Karpas-422 (cell line): ENCODE measurements around the gene TTC33. TPM values are rescaled to one million over a fixed set of nuclear protein-coding genes. Genes with fewer than 3 reads are reported as not detected.
"Not testable (repeated sequence)": the region's sequence is repeated elsewhere in the genome, so short reads cannot be mapped to it uniquely, and the experiment has no call there.

Source experiments
- DNase-seq: peaks from one replicate; pipeline ENCODE4 v3.0.0-alpha.2; 2015
- H2AFZ ChIP-seq: fragments of 200-600 bp; sonication (generic); 2 replicates; pipeline ENCODE4 v1.6.1; 2014; ENCODE audit warnings: antibody characterized with exemption, low read length, mixed read lengths
- H3K27ac ChIP-seq: fragments of 200-600 bp; sonication (generic); 2 replicates; pipeline ENCODE4 v1.5.1; 2014; ENCODE audit warnings: mild to moderate bottlenecking, low read length, moderate library complexity
- H3K27me3 ChIP-seq: fragments of 200-600 bp; sonication (generic); 2 replicates; pipeline ENCODE4 v1.6.1; 2014; ENCODE audit warnings: low read length, mixed read lengths
- H3K36me3 ChIP-seq: fragments of 200-600 bp; sonication (generic); 2 replicates; pipeline ENCODE4 v1.6.1; 2014; ENCODE audit warnings: low read length, mixed read lengths; ENCODE audit not compliant: insufficient read depth
- H3K4me1 ChIP-seq: fragments of 200-600 bp; sonication (generic); 2 replicates; pipeline ENCODE4 v1.6.1; 2014; ENCODE audit warnings: mild to moderate bottlenecking, low read length, mixed read lengths
- H3K4me2 ChIP-seq: fragments of 200-600 bp; sonication (generic); 2 replicates; pipeline ENCODE4 v1.6.1; 2014; ENCODE audit warnings: low read length, low read depth, mild to moderate bottlenecking; ENCODE audit not compliant: poor library complexity, severe bottlenecking
- H3K4me3 ChIP-seq: fragments of 200-600 bp; sonication (generic); 2 replicates; pipeline ENCODE4 v1.5.1; 2014; ENCODE audit warnings: mild to moderate bottlenecking, antibody characterized with exemption, low read length, mixed read lengths
- H3K79me2 ChIP-seq: fragments of 200-600 bp; sonication (generic); 2 replicates; pipeline ENCODE4 v1.6.1; 2014; ENCODE audit warnings: mild to moderate bottlenecking, low read length, mixed read lengths
- H3K9ac ChIP-seq: fragments of 200-600 bp; sonication (generic); 2 replicates; pipeline ENCODE4 v1.6.0; 2014; ENCODE audit warnings: low read length
- H3K9me2 ChIP-seq: fragments of 200-600 bp; sonication (generic), shearing (Covaris generic); replicated peaks from 2 replicates; pipeline ENCODE4 v1.6.0; 2014; ENCODE audit warnings: mild to moderate bottlenecking, low read length, moderate library complexity; ENCODE audit not compliant: insufficient read depth
- H3K9me3 ChIP-seq: fragments of 300-700, 200-600 bp; sonication (generic); 2 replicates; pipeline ENCODE4 v1.6.1; 2014; ENCODE audit warnings: low read length, mixed read lengths
- H4K20me1 ChIP-seq: fragments of 200-600 bp; sonication (generic); 2 replicates; pipeline ENCODE4 v1.6.1; 2014; ENCODE audit warnings: mild to moderate bottlenecking, antibody characterized with exemption, low read length, low read depth; ENCODE audit not compliant: insufficient read depth
- total RNA-seq: library from RNA; depleted of rRNA; stranded (reverse); fragments of >200 nt; shearing (Covaris generic); gene quantifications from 2 replicates; pipeline ENCODE4 v1.2.3, GENCODE V29; 2014; ENCODE audit warnings: low replicate concordance

TTC33 gene
- total RNA-seq, 1 experiment from 2014 or later = 18.5 TPM

DNA sequence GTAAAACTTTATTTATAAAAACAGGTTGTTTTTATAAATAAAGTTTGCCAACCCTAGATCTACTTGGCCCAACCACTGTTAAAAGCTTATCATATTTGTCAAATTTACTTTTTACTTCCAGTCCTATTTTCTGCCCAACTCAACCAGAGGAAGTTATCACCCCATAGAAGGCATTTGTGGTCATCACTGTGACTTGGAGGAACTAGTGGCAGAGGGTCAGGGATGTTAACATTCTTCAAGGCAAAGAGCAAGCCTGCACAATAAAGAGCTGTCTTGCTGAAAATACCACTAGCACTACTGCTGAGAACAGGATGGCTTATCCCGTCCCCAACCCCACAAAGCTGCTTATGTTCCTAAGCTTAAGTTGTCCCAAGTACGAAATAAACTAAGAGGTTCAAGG is 22.3 kb downstream of the TTC33 start:
- Histone ChIP-seq H3K36me3 (0 out of 2 replicates have a peak, but pooled peaks cover 4% of the 10 kb centered on the region), H3K9me2 (no peaks in the 10 kb centered on the region), H3K4me1 (no peaks in the 10 kb centered on the region), H3K9ac (no peak overlapping the region), H4K20me1 (no peaks in the 10 kb centered on the region), H3K79me2 (peaks cover 67% of the 10 kb centered on the region), H2AFZ (no peak overlapping the region), H3K27me3 (no peaks in the 10 kb centered on the region), H3K27ac (no peak overlapping the region), H3K4me2 (no peak overlapping the region), H3K4me3 (no peak overlapping the region), H3K9me3 (no peaks in the 10 kb centered on the region)
- DNase-seq = no peak

GRCh38 chr5:40722497-40722911 is 33.3 kb downstream of the TTC33 start:
- H3K27me3 ChIP-seq, H2AFZ ChIP-seq, H3K4me1 ChIP-seq, H3K27ac ChIP-seq, H3K4me2 ChIP-seq, H3K9me3 ChIP-seq, DNase-seq, H3K9ac ChIP-seq, H3K79me2 ChIP-seq, H3K4me3 ChIP-seq, H3K9me2 ChIP-seq, H4K20me1 ChIP-seq: not testable (repeated sequence)
- H3K36me3 ChIP-seq = peaks cover 33% of the 10 kb centered on the region

- Histone ChIP-seq H3K79me2 (peaks cover 13% of the 10 kb centered on the region; the same call in 1 of the 2 replicates), H3K36me3 (peaks cover 36% of the 10 kb centered on the region), H4K20me1 (no peaks in the 10 kb centered on the region), H3K9me3 (no peaks in the 10 kb centered on the region), H3K4me1 (no peaks in the 10 kb centered on the region), H3K27me3 (no peaks in the 10 kb centered on the region), H3K27ac (no peak overlapping the region), H3K4me3 (no peak overlapping the region), H2AFZ (no peak overlapping the region), H3K9ac (no peak overlapping the region), H3K9me2 (no peaks in the 10 kb centered on the region), H3K4me2 (no peak overlapping the region)
- no peak for DNase-seq
Measured at GRCh38 chr5:40720069-40720468, 35.7 kb downstream of the TTC33 start.

GRCh38 chr5:40717281-40717680 is 38.5 kb downstream of the TTC33 start:
- Histone ChIP-seq H3K9ac (no peak overlapping the region), H3K9me3 (no peaks in the 10 kb centered on the region), H3K4me3 (no peak overlapping the region), H3K36me3 (peaks cover 38% of the 10 kb centered on the region), H3K27me3 (no peaks in the 10 kb centered on the region), H3K4me1 (no peaks in the 10 kb centered on the region), H3K4me2 (no peak overlapping the region), H4K20me1 (no peaks in the 10 kb centered on the region), H3K79me2 (peaks cover 13% of the 10 kb centered on the region; the same call in 1 of the 2 replicates), H2AFZ (no peak overlapping the region), H3K9me2 (no peaks in the 10 kb centered on the region), H3K27ac (no peak overlapping the region)
- no peak for DNase-seq

- no peaks in the 10 kb centered on the region for H4K20me1 ChIP-seq
- no peaks in the 10 kb centered on the region for H3K4me1 ChIP-seq
- peaks cover 13% of the 10 kb centered on the region; the same call in 1 of the 2 replicates for H3K79me2 ChIP-seq
- no peak overlapping the region for H3K4me2 ChIP-seq
- H2AFZ ChIP-seq = no peak overlapping the region
- no peak overlapping the region for H3K4me3 ChIP-seq
- no peak for DNase-seq
- peaks cover 37% of the 10 kb centered on the region for H3K36me3 ChIP-seq
- H3K27me3 ChIP-seq = no peaks in the 10 kb centered on the region
- no peak overlapping the region for H3K27ac ChIP-seq
- H3K9ac ChIP-seq = no peak overlapping the region
- H3K9me2 ChIP-seq = no peaks in the 10 kb centered on the region
- H3K9me3 ChIP-seq = peaks cover 1% of the 10 kb centered on the region; the same call in 1 of the 2 replicates
Measured at GRCh38 chr5:40716590-40716989, 39.2 kb downstream of the TTC33 start.

GRCh38 chr5:40716000-40716399 is 39.8 kb downstream of the TTC33 start:
- Histone ChIP-seq H3K9me3 (peaks cover 6% of the 10 kb centered on the region), H3K4me2 (no peak overlapping the region), H3K79me2 (peaks cover 14% of the 10 kb centered on the region; the same call in 1 of the 2 replicates), H3K9me2 (no peaks in the 10 kb centered on the region), H2AFZ (no peak overlapping the region), H3K4me1 (no peaks in the 10 kb centered on the region), H4K20me1 (no peaks in the 10 kb centered on the region), H3K36me3 (peaks cover 36% of the 10 kb centered on the region), H3K27ac (no peak overlapping the region), H3K27me3 (no peaks in the 10 kb centered on the region), H3K4me3 (no peak overlapping the region), H3K9ac (no peak overlapping the region)
- no peak for DNase-seq

GRCh38 chr5:40714001-40714400 is 41.8 kb downstream of the TTC33 start:
- Histone ChIP-seq H3K4me3 (no peak overlapping the region), H4K20me1 (no peaks in the 10 kb centered on the region), H3K9me2 (no peaks in the 10 kb centered on the region), H3K4me2 (no peak overlapping the region), H3K4me1 (no peaks in the 10 kb centered on the region), H3K9ac (no peak overlapping the region), H3K27ac (no peak overlapping the region), H3K36me3 (peaks cover 30% of the 10 kb centered on the region), H2AFZ (no peak overlapping the region), H3K79me2 (0 out of 2 replicates have a peak, but pooled peaks cover 5% of the 10 kb centered on the region), H3K9me3 (peaks cover 6% of the 10 kb centered on the region), H3K27me3 (no peaks in the 10 kb centered on the region)
- DNase-seq = no peak

- not testable (repeated sequence) for H3K27ac ChIP-seq, H3K9ac ChIP-seq, DNase-seq, H3K4me3 ChIP-seq, H3K4me2 ChIP-seq, H3K9me3 ChIP-seq, H3K79me2 ChIP-seq, H2AFZ ChIP-seq, H3K4me1 ChIP-seq, H3K27me3 ChIP-seq, H3K9me2 ChIP-seq, H4K20me1 ChIP-seq
- peaks cover 18% of the 10 kb centered on the region for H3K36me3 ChIP-seq
Measured at GRCh38 chr5:40710575-40710974, 45.2 kb downstream of the TTC33 start.

GRCh38 chr5:40705484-40705883 is 50.3 kb downstream of the TTC33 start:
- not testable (repeated sequence) for H3K27ac ChIP-seq, H3K4me1 ChIP-seq, DNase-seq, H3K79me2 ChIP-seq, H3K9ac ChIP-seq, H3K9me2 ChIP-seq, H3K4me2 ChIP-seq, H2AFZ ChIP-seq, H3K27me3 ChIP-seq, H3K4me3 ChIP-seq, H3K36me3 ChIP-seq, H3K9me3 ChIP-seq, H4K20me1 ChIP-seq
